GM12874 (cell line): Measurements from ENCODE around the gene ALDH1A1.

Source experiments
- CTCF ChIP-seq: IDR thresholded peaks from 2 replicates; pipeline ENCODE4 v1.5.1; 2011; ENCODE audit warnings: low read depth, mild to moderate bottlenecking, control low read depth, low read length, moderate library complexity; ENCODE audit not compliant: insufficient read depth

ALDH1A1 gene

GRCh38 chr9:72931437-72931836 is 21.4 kb downstream of the ALDH1A1 start:
- TF ChIP-seq CTCF: no peak

- TF ChIP-seq CTCF: no peak
Measured at GRCh38 chr9:72930828-72931227, 22.0 kb downstream of the ALDH1A1 start.

- no peak for TF ChIP-seq CTCF
Measured at GRCh38 chr9:72929542-72929941, 23.3 kb downstream of the ALDH1A1 start.

- no peak for TF ChIP-seq CTCF
Measured at GRCh38 chr9:72928042-72928507, 24.8 kb downstream of the ALDH1A1 start.

- TF ChIP-seq CTCF: no peak
Measured at GRCh38 chr9:72926506-72926905, 26.3 kb downstream of the ALDH1A1 start.

GRCh38 chr9:72925891-72926290 is 27.0 kb downstream of the ALDH1A1 start:
- TF ChIP-seq CTCF: no peak

GRCh38 chr9:72925126-72925789 is 27.6 kb downstream of the ALDH1A1 start:
- TF ChIP-seq CTCF: no peak
